Sigmoid colon (tissue), 7 donors: ENCODE data around the gene TEDDM1. TPM values are rescaled to one million over a fixed set of nuclear protein-coding genes. Genes with fewer than 3 reads are reported as not detected.
A peak's percentile ranks its signal among the peaks of the same experiment; 100 is the strongest.
"Not testable (repeated sequence)": the region's sequence is repeated elsewhere in the genome, so short reads cannot be mapped to it uniquely, and the experiment has no call there.

Experiments
- DNase-seq: peaks from one replicate; pipeline ENCODE4 v3.0.0-alpha.2; 2019
- H3K27ac ChIP-seq, 4 donors: fragments of 200-600 bp; sonication (generic); one replicate each; pipeline ENCODE4 v1.5.1; 2016 to 2019; ENCODE audit warnings: mild to moderate bottlenecking in 1 of 4
- H3K27me3 ChIP-seq, 3 donors: fragments of 200-600 bp; sonication (generic); one replicate each; pipeline ENCODE4 v1.5.1; 2019; ENCODE audit warnings: mild to moderate bottlenecking in 1 of 3
- H3K36me3 ChIP-seq, 4 donors: fragments of 200-600 bp; sonication (generic); one replicate each; pipeline ENCODE4 v1.5.1; 2016 to 2019
- H3K4me1 ChIP-seq, 4 donors: fragments of 200-600 bp; sonication (generic); one replicate each; pipeline ENCODE4 v1.5.1; 2017 to 2019
- H3K4me3 ChIP-seq, 4 donors: fragments of 200-600 bp; sonication (generic); one replicate each; pipeline ENCODE4 v1.5.1; 2017 to 2019; ENCODE audit warnings: mild to moderate bottlenecking in 2 of 4, moderate library complexity in 1 of 4
- H3K9me3 ChIP-seq, 4 donors: fragments of 200-600 bp in 3 of 4; sonication (generic) in 3 of 4; one replicate each; pipeline versions ENCODE4 v1.5.1 to v1.6.1; 2013 to 2019
- EP300 ChIP-seq, 4 donors: sonication (generic); formaldehyde crosslinking; IDR thresholded peaks; one replicate each; pipeline ENCODE4 v1.6.1; 2017; ENCODE audit warnings: antibody characterized with exemption in 4 of 4
- POLR2A ChIP-seq, 2 donors: fragments of 450-650 bp; IDR thresholded peaks; one replicate each; pipeline ENCODE4 v1.6.1; 2016; ENCODE audit warnings: antibody characterized with exemption in 2 of 2, mild to moderate bottlenecking in 2 of 2, moderate library complexity in 2 of 2
- POLR2AphosphoS5 ChIP-seq, 4 donors: sonication (generic); formaldehyde crosslinking; IDR thresholded peaks; one replicate each; pipeline ENCODE4 v1.6.1; 2017; ENCODE audit warnings: antibody characterized with exemption in 4 of 4
- WGBS, 2 donors: extraction: QIAGEN DNeasy Blood & Tissue Kit; methylation state at CpG; one replicate each; pipeline ENCODE4 v1.1.7; 2013; 5-methylcytosine and 5-hydroxymethylcytosine counted together
- intact Hi-C: fragments of 100-400 bp; cut with DNase I; formaldehyde crosslinking; loops from one replicate; pipeline ENCODE4 v1.15.1; 2023
- polyA plus RNA-seq, 3 donors: library from polyadenylated mRNA; stranded (reverse); fragments of 200-250 nt; gene quantifications; one replicate each; pipeline ENCODE4 v1.2.3, GENCODE V29; 2013
- total RNA-seq, 4 donors: library from RNA; depleted of rRNA; stranded (reverse); fragments of >200 nt; gene quantifications; one replicate each; pipeline ENCODE4 v1.1.0, GENCODE V29; 2016
- TF ChIP-seq, protein P1 (sequence below), 4 experiments: fragments of 450-650 bp in 3 of 4; fragments of 200-600 bp in 1 of 4; IDR thresholded peaks; one replicate each; pipeline ENCODE4 v1.5.1; 2016 to 2019; ENCODE audit warnings: antibody characterized with exemption in 4 of 4, mild to moderate bottlenecking in 3 of 4, moderate library complexity in 2 of 4
- donor health status: healthy with polysubstance abuse.
- donor health status: Bipolar disorder and iron deficiency.
- donor health status: healthy.

TEDDM1 gene
- not detected for total RNA-seq
- not detected for polyA plus RNA-seq

GRCh38 chr1:182400567-182400966 is at the start of gene TEDDM1:
Gene TEDDM1, minus strand, starts transcription at chr1:182400667. Its CDS starts 182 bp downstream, at chr1:182400485.
- 94 to 95% methylated on average over 4 of the region's 4 CpGs for WGBS, 2 donors
- H3K27me3 ChIP-seq, result no peaks in the 10 kb centered on the region
- H3K4me3 ChIP-seq, result no peak within 1 kb of the TSS
- DNase-seq, result no peak
- peaks cover 0 to 11% (median 7%) of the 10 kb centered on the region in 4 donors for H3K4me1 ChIP-seq
- peaks cover 0 to 2% (median 0%) of the 10 kb centered on the region in 4 donors for H3K9me3 ChIP-seq
- no peak for TF ChIP-seq POLR2AphosphoS5 (IDR thresholded peaks at IDR 0.05)
- no peak for TF ChIP-seq EP300 (IDR thresholded peaks at IDR 0.05)
- TF ChIP-seq, protein P1, sequence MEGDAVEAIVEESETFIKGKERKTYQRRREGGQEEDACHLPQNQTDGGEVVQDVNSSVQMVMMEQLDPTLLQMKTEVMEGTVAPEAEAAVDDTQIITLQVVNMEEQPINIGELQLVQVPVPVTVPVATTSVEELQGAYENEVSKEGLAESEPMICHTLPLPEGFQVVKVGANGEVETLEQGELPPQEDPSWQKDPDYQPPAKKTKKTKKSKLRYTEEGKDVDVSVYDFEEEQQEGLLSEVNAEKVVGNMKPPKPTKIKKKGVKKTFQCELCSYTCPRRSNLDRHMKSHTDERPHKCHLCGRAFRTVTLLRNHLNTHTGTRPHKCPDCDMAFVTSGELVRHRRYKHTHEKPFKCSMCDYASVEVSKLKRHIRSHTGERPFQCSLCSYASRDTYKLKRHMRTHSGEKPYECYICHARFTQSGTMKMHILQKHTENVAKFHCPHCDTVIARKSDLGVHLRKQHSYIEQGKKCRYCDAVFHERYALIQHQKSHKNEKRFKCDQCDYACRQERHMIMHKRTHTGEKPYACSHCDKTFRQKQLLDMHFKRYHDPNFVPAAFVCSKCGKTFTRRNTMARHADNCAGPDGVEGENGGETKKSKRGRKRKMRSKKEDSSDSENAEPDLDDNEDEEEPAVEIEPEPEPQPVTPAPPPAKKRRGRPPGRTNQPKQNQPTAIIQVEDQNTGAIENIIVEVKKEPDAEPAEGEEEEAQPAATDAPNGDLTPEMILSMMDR (IDR thresholded peaks at IDR 0.05), result no peak
- no peak for TF ChIP-seq POLR2A (IDR thresholded peaks at IDR 0.05)
- no peaks in the 10 kb centered on the region for H3K36me3 ChIP-seq
- intact Hi-C loops, result no loop called here
- no peak within 1 kb of the TSS for H3K27ac ChIP-seq

- Histone ChIP-seq H3K27ac (no peak within 1 kb of the TSS), H3K27me3 (no peaks in the 10 kb centered on the region), H3K4me3 (no peak within 1 kb of the TSS), H3K36me3 (no peaks in the 10 kb centered on the region), H3K9me3 (no peaks in the 10 kb centered on the region), H3K4me1 (peaks cover 0 to 6% (median 0%) of the 10 kb centered on the region in 4 donors)
- TF ChIP-seq EP300 (IDR thresholded peaks at IDR 0.05) (no peak), POLR2AphosphoS5 (IDR thresholded peaks at IDR 0.05) (no peak), POLR2A (IDR thresholded peaks at IDR 0.05) (no peak)
- TF ChIP-seq, protein P1 (IDR thresholded peaks at IDR 0.05), result no peak
- intact Hi-C loops, result no loop called here
- no peak for DNase-seq
Observed at GRCh38 chr1:182450087-182450486, 49.6 kb upstream of the TEDDM1 start, which contains the start of gene RGSL1. Gene RGSL1, plus strand, starts transcription at chr1:182450146. Its CDS starts 20 bp downstream, at chr1:182450166.

DNA sequence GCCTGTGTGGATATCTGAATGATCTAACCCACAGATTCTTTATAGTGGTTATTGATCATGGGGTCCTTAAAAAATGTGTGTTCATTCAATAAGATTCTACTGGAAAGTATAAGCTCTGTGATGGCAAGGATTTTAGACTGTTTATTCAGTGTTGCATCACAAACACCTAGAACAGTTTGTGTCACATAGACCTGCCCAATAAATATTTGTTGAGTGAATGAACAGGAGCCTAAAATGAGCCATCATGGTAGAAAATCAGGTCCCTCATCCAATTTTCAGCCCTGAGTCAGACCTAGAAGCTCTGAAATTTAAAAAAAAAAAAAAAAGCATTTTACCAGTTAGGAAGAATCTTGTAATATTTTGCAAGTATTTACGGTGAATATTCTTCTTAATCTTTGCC is 47.2 kb upstream of the TEDDM1 start:
- H3K4me1 ChIP-seq, result peaks cover 0 to 6% (median 0%) of the 10 kb centered on the region in 4 donors
- no peak overlapping the region for H3K27ac ChIP-seq
- DNase-seq, result no peak
- H3K27me3 ChIP-seq, result no peaks in the 10 kb centered on the region
- H3K4me3 ChIP-seq, result no peak overlapping the region
- intact Hi-C loops, result loop anchor here (5.0 to 10.0 kb wide), 2 partner anchors 137 to 340 kb away; partner anchors contain the start of genes NPL and RNASEL
- WGBS, 2 donors, result 96 to 97% methylated on average over 1 of the region's 1 CpG
- no peaks in the 10 kb centered on the region for H3K9me3 ChIP-seq
- TF ChIP-seq POLR2A (IDR thresholded peaks at IDR 0.05) (no peak), POLR2AphosphoS5 (IDR thresholded peaks at IDR 0.05) (no peak), EP300 (IDR thresholded peaks at IDR 0.05) (no peak)
- TF ChIP-seq, protein P1 (IDR thresholded peaks at IDR 0.05), result no peak
- H3K36me3 ChIP-seq, result no peaks in the 10 kb centered on the region

DNA sequence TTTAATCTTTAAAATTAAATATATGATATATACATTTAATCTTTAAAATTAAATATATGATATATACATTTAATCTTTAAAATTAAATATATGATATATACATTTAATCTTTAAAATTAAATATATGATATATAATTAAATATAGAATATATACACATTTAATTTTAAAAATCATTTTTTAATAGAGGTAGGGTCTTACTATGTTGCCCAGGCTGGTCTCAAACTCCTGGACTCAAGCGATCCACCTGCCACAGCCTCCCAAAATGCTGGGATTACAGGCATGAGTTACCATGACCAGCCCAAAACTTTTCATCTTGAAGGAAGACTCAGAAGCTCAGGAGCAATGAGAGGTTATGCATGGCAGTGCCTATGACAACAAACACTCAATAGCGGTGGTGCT is 46.7 kb upstream of the TEDDM1 start:
- H3K27me3 ChIP-seq, H3K4me1 ChIP-seq, H3K4me3 ChIP-seq, H3K27ac ChIP-seq, H3K36me3 ChIP-seq, DNase-seq, H3K9me3 ChIP-seq: not testable (repeated sequence)
- intact Hi-C loops, result loop anchor here (5.0 to 10.0 kb wide), 2 partner anchors 138 to 340 kb away; partner anchors contain the start of genes NPL and RNASEL
- WGBS, 2 donors, result 97 to 98% methylated on average over 2 of the region's 2 CpGs

GRCh38 chr1:182446033-182446669 is 45.7 kb upstream of the TEDDM1 start:
- TF ChIP-seq, protein P1 (IDR thresholded peaks at IDR 0.05), result peak in 3 of 4 experiments; percentile 39 to 58 (median 58)
- no peak for TF ChIP-seq POLR2A (IDR thresholded peaks at IDR 0.05)
- 1 to 2% methylated on average over 3 of the region's 3 CpGs for WGBS, 2 donors

More at GRCh38 chr1:182446033-182446669, 45.7 kb upstream of the TEDDM1 start:
- Histone ChIP-seq H3K27me3 (no peaks in the 10 kb centered on the region), H3K9me3 (no peaks in the 10 kb centered on the region), H3K4me3 (no peak overlapping the region), H3K4me1 (peaks cover 0 to 6% (median 0%) of the 10 kb centered on the region in 4 donors), H3K27ac (no peak overlapping the region), H3K36me3 (no peaks in the 10 kb centered on the region)
- intact Hi-C loops, result loop anchor here (5.0 to 10.0 kb wide), 2 partner anchors 139 to 341 kb away; partner anchors contain the start of genes NPL and RNASEL
- DNase-seq, result no peak
